Measurements from ENCODE around the gene EMP3.
"Not testable (repeated sequence)": the region's sequence is repeated elsewhere in the genome, so short reads cannot be mapped to it uniquely, and the experiment has no call there.

GRCh38 chr19:48291489-48291815, 33.9 kb upstream of the EMP3 start:
- TF ChIP-seq CTCF (IDR thresholded peaks at IDR 0.05); POLR2AphosphoS5 (IDR thresholded peaks at IDR 0.05; ENCODE audit: insufficient read depth in 1 of 2, low read depth in 1 of 2): not testable (repeated sequence)

All from vagina (tissue), 2 donors.